GM21390 (cell line): Measurements from ENCODE around the gene HSPBAP1.

ENCODE experiments used
- ATAC-seq: cut with Tn5 transposase; IDR thresholded peaks from one replicate; pipeline ENCODE4 v1.9.1; 2021; ENCODE audit not compliant: unreplicated experiment

HSPBAP1 gene

GRCh38 chr3:122793568-122794416 lies at the start of gene HSPBAP1:
Gene HSPBAP1 (minus strand): TSS chr3:122793831. CDS start chr3:122793680, 151 bp downstream.
- peak; percentile 54 for ATAC-seq

- ATAC-seq, result no peak
Observed at GRCh38 chr3:122835590-122835989, 42.0 kb upstream of the HSPBAP1 start.

GRCh38 chr3:122828281-122828680 lies 34.6 kb upstream of the HSPBAP1 start:
- ATAC-seq, result no peak

GRCh38 chr3:122826278-122826677 lies 32.6 kb upstream of the HSPBAP1 start:
- ATAC-seq, result no peak

- no peak for ATAC-seq
Observed at GRCh38 chr3:122825460-122825859, 31.8 kb upstream of the HSPBAP1 start.

- no peak for ATAC-seq
Observed at GRCh38 chr3:122824465-122825381, 31.1 kb upstream of the HSPBAP1 start.

GRCh38 chr3:122816587-122816986 lies 23.0 kb upstream of the HSPBAP1 start:
- no peak for ATAC-seq

GRCh38 chr3:122810734-122811133 lies 17.1 kb upstream of the HSPBAP1 start:
- no peak for ATAC-seq

GRCh38 chr3:122803977-122804376 lies 10.3 kb upstream of the HSPBAP1 start:
- ATAC-seq, result no peak

GRCh38 chr3:122802323-122802722 lies 8.7 kb upstream of the HSPBAP1 start:
- no peak for ATAC-seq

- ATAC-seq, result no peak
Observed at GRCh38 chr3:122800706-122801237, 7.1 kb upstream of the HSPBAP1 start.

GRCh38 chr3:122800031-122800430 lies 6.4 kb upstream of the HSPBAP1 start:
- ATAC-seq, result no peak

GRCh38 chr3:122799322-122799721 lies 5.7 kb upstream of the HSPBAP1 start:
- no peak for ATAC-seq

- no peak for ATAC-seq
Observed at GRCh38 chr3:122797291-122797690, 3.7 kb upstream of the HSPBAP1 start.

- ATAC-seq, result no peak
Observed at GRCh38 chr3:122795674-122796195, 2.1 kb upstream of the HSPBAP1 start.

GRCh38 chr3:122794779-122795673 lies 1.4 kb upstream of the HSPBAP1 start, which contains the start of gene SLC49A4:
Gene SLC49A4 (plus strand): TSS chr3:122795069. CDS start chr3:122795193, 124 bp downstream.
- peak; percentile 80 for ATAC-seq

GRCh38 chr3:122794483-122794778 lies 800 bp upstream of the HSPBAP1 start:
- ATAC-seq, result no peak

- ATAC-seq, result no peak
Observed at GRCh38 chr3:122789585-122790273, 3.9 kb downstream of the HSPBAP1 start.

- no peak for ATAC-seq
Observed at GRCh38 chr3:122787872-122788271, 5.8 kb downstream of the HSPBAP1 start.

GRCh38 chr3:122786066-122786465 lies 7.6 kb downstream of the HSPBAP1 start:
- no peak for ATAC-seq
